Cardiac muscle cell (in vitro differentiated cells and primary cell): ENCODE results near the gene CYP2A13. TPM values are rescaled to one million over a fixed set of nuclear protein-coding genes. Genes with fewer than 3 reads are reported as not detected.
"Not testable (repeated sequence)": the region's sequence is repeated elsewhere in the genome, so short reads cannot be mapped to it uniquely, and the experiment has no call there.

Experiments
- DNase-seq, 2 donors: peaks; one replicate each; pipeline versions ENCODE4 v3.0.0 to v3.0.0-alpha.2; 2010 to 2017; ENCODE audit warnings: low read depth in 1 of 2, low spot score in 1 of 2
- H3K27ac ChIP-seq: fragments of 200-600 bp; sonication (generic); 2 replicates; pipeline ENCODE4 v1.5.1; 2016
- H3K27me3 ChIP-seq: fragments of 200-600 bp; sonication (generic); 2 replicates; pipeline ENCODE4 v1.6.0; 2016; ENCODE audit warnings: control low read depth
- H3K36me3 ChIP-seq: fragments of 200-600 bp; sonication (generic); 2 replicates; pipeline ENCODE4 v1.5.1; 2016; ENCODE audit warnings: control low read depth
- H3K4me1 ChIP-seq: fragments of 200-600 bp; sonication (generic); 2 replicates; pipeline ENCODE4 v1.8.1; 2017; ENCODE audit warnings: low read depth, mild to moderate bottlenecking, mixed run types
- H3K4me3 ChIP-seq: fragments of 200-600 bp; sonication (generic); 2 replicates; pipeline ENCODE4 v1.5.1; 2016; ENCODE audit warnings: mild to moderate bottlenecking
- H3K9me3 ChIP-seq: fragments of 200-600 bp; sonication (generic); 2 replicates; pipeline ENCODE4 v1.5.1; 2017; ENCODE audit warnings: low read depth, mild to moderate bottlenecking, control low read depth
- CTCF ChIP-seq: IDR thresholded peaks from 2 replicates; pipeline ENCODE4 v1.5.1; 2012; ENCODE audit warnings: low read depth, mild to moderate bottlenecking, low read length
- polyA plus RNA-seq: library from polyadenylated mRNA; unstranded; fragments of >200 nt; fragmentation: Nextera tagmentation; extraction: Ambion mirVana; gene quantifications from 2 replicates; pipeline ENCODE4 v1.2.1, GENCODE V29; 2016
- total RNA-seq: library from RNA; depleted of rRNA; stranded (reverse); fragments of >200 nt; gene quantifications from 2 replicates; pipeline ENCODE4 v1.2.3, GENCODE V29; 2016

CYP2A13 gene
- total RNA-seq: not detected in 2 replicates
- not detected in 2 replicates for polyA plus RNA-seq

GRCh38 chr19:41088151-41088550 is at the start of gene CYP2A13:
TSS of gene CYP2A13 (plus strand) at chr19:41088451. CDS start at chr19:41088472, 21 bp downstream.
- Histone ChIP-seq H3K9me3 (no peaks in the 10 kb centered on the region), H3K4me1 (no peaks in the 10 kb centered on the region), H3K4me3 (no peak within 1 kb of the TSS), H3K27ac (no peak within 1 kb of the TSS), H3K27me3 (peaks cover 51% of the 10 kb centered on the region), H3K36me3 (no peaks in the 10 kb centered on the region)
- no peak for DNase-seq
- no peak for TF ChIP-seq CTCF

- no peak for DNase-seq
- Histone ChIP-seq H3K4me1 (no peaks in the 10 kb centered on the region), H3K27me3 (no peaks in the 10 kb centered on the region), H3K27ac (no peak overlapping the region), H3K9me3 (no peaks in the 10 kb centered on the region), H3K4me3 (no peak overlapping the region), H3K36me3 (no peaks in the 10 kb centered on the region)
- no peak for TF ChIP-seq CTCF
These were observed 48.4 kb upstream of the CYP2A13 start for GRCh38 chr19:41039806-41040205.

GRCh38 chr19:41045095-41045494 is 43.2 kb upstream of the CYP2A13 start:
- not testable (repeated sequence) for H3K27me3 ChIP-seq, H3K4me3 ChIP-seq, H3K9me3 ChIP-seq, H3K36me3 ChIP-seq, H3K4me1 ChIP-seq, DNase-seq, H3K27ac ChIP-seq

GRCh38 chr19:41050426-41050825 is 37.8 kb upstream of the CYP2A13 start:
- TF ChIP-seq CTCF: no peak
- Histone ChIP-seq H3K27me3 (no peaks in the 10 kb centered on the region), H3K4me1 (no peaks in the 10 kb centered on the region), H3K4me3 (no peak overlapping the region), H3K27ac (no peak overlapping the region), H3K36me3 (no peaks in the 10 kb centered on the region), H3K9me3 (no peaks in the 10 kb centered on the region)
- DNase-seq: no peak

GRCh38 chr19:41052162-41052561 is 36.1 kb upstream of the CYP2A13 start:
- not testable (repeated sequence) for H3K9me3 ChIP-seq, H3K27me3 ChIP-seq, H3K4me3 ChIP-seq, H3K27ac ChIP-seq, DNase-seq, H3K36me3 ChIP-seq, H3K4me1 ChIP-seq

GRCh38 chr19:41053331-41053730 is 34.9 kb upstream of the CYP2A13 start:
- H3K36me3 ChIP-seq, H3K27me3 ChIP-seq, H3K4me1 ChIP-seq, H3K4me3 ChIP-seq, H3K9me3 ChIP-seq, DNase-seq, H3K27ac ChIP-seq: not testable (repeated sequence)

GRCh38 chr19:41064974-41065569 is 23.2 kb upstream of the CYP2A13 start:
- no peak overlapping the region for H3K27ac ChIP-seq
- H3K27me3 ChIP-seq: no peaks in the 10 kb centered on the region
- H3K36me3 ChIP-seq: no peaks in the 10 kb centered on the region
- no peaks in the 10 kb centered on the region for H3K4me1 ChIP-seq
- H3K9me3 ChIP-seq: no peaks in the 10 kb centered on the region
- no peak overlapping the region for H3K4me3 ChIP-seq
- no peak for TF ChIP-seq CTCF
- DNase-seq: peak; percentile 14 to 54
